GM18907 (cell line): Measurements from ENCODE around the gene WNT1.

ENCODE experiments used
- ATAC-seq: cut with Tn5 transposase; IDR thresholded peaks from one replicate; pipeline ENCODE4 v1.9.1; 2021; ENCODE audit warnings: mild to moderate bottlenecking, moderate library complexity; ENCODE audit not compliant: unreplicated experiment

The WNT1 gene

GRCh38 chr12:48979602-48980388, 1.7 kb downstream of the WNT1 start:
- no peak for ATAC-seq

GRCh38 chr12:48980389-48980952, 2.3 kb downstream of the WNT1 start:
- ATAC-seq = no peak

- ATAC-seq = no peak
These were observed 3.0 kb downstream of the WNT1 start for GRCh38 chr12:48980953-48981756.

GRCh38 chr12:48981757-48982157, 3.6 kb downstream of the WNT1 start:
- ATAC-seq = no peak

- no peak for ATAC-seq
These were observed 4.4 kb downstream of the WNT1 start for GRCh38 chr12:48982397-48983080.

GRCh38 chr12:48985475-48985897, 7.4 kb downstream of the WNT1 start:
- no peak for ATAC-seq

GRCh38 chr12:48985901-48986300, 7.8 kb downstream of the WNT1 start:
- ATAC-seq = no peak

GRCh38 chr12:48986720-48987291, 8.7 kb downstream of the WNT1 start:
- ATAC-seq = no peak

GRCh38 chr12:48988030-48988649, 10.0 kb downstream of the WNT1 start:
- peak; percentile 65 for ATAC-seq

GRCh38 chr12:48990552-48990951, 12.4 kb downstream of the WNT1 start:
- no peak for ATAC-seq

GRCh38 chr12:48991247-48992050, 13.3 kb downstream of the WNT1 start:
- ATAC-seq = no peak

GRCh38 chr12:48993787-48994186, 15.7 kb downstream of the WNT1 start:
- no peak for ATAC-seq

- ATAC-seq = no peak
These were observed 16.3 kb downstream of the WNT1 start for GRCh38 chr12:48994224-48995085.

GRCh38 chr12:48995086-48995879, 17.2 kb downstream of the WNT1 start:
- no peak for ATAC-seq

- peak; percentile 31 for ATAC-seq
These were observed 18.9 kb downstream of the WNT1 start for GRCh38 chr12:48996794-48997718.

GRCh38 chr12:48997719-48998496, 19.8 kb downstream of the WNT1 start:
- ATAC-seq = peak; percentile 43
